ENCODE measurements around the gene PLCE1.

DNA sequence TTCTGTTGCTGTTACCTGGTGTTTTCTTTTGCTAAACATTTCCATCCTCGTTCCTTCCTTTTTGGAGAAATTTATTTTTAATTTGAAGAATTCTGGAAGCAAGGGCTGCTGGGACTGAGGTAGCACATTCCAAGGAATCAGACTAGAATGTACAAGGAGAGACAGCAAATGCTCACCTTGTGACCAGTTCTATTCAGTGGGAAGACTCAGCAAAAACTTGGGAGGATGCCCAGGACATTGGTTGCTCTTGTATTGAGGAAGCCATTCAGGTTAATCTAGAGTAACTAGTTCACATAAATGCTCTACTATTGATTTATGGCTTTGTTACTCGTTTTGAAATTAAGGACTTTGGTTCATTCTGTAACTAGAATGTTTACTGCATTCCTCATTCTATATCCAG is 11.3 kb downstream of the PLCE1 start:
- TF ChIP-seq, protein P1, sequence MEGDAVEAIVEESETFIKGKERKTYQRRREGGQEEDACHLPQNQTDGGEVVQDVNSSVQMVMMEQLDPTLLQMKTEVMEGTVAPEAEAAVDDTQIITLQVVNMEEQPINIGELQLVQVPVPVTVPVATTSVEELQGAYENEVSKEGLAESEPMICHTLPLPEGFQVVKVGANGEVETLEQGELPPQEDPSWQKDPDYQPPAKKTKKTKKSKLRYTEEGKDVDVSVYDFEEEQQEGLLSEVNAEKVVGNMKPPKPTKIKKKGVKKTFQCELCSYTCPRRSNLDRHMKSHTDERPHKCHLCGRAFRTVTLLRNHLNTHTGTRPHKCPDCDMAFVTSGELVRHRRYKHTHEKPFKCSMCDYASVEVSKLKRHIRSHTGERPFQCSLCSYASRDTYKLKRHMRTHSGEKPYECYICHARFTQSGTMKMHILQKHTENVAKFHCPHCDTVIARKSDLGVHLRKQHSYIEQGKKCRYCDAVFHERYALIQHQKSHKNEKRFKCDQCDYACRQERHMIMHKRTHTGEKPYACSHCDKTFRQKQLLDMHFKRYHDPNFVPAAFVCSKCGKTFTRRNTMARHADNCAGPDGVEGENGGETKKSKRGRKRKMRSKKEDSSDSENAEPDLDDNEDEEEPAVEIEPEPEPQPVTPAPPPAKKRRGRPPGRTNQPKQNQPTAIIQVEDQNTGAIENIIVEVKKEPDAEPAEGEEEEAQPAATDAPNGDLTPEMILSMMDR (IDR thresholded peaks at IDR 0.05 in 8 of 11, conservative IDR thresholded peaks at IDR 0.05 in 3 of 11) = no peak
- TF ChIP-seq POLR2AphosphoS5 (IDR thresholded peaks at IDR 0.05) = no peak
- no peak for TF ChIP-seq POLR2A (IDR thresholded peaks at IDR 0.05)
